Measurements from ENCODE around the gene TMEM154. TPM values are rescaled to one million over a fixed set of nuclear protein-coding genes. Genes with fewer than 3 reads are reported as not detected.

The TMEM154 gene
- polyA plus RNA-seq, 1 donor from 2014 or later: not detected

GRCh38 chr4:152728343-152728742 is 48.5 kb upstream of the TMEM154 start:
- H3K4me2 ChIP-seq (ENCODE audit: low read length): no peak overlapping the region
- no peak overlapping the region for H3K4me3 ChIP-seq (ENCODE audit: low read length)
- no peaks in the 10 kb centered on the region for H3K9me2 ChIP-seq (ENCODE audit: insufficient read depth, low read length)
- H2AFZ ChIP-seq (ENCODE audit: low read depth, low read length): no peak overlapping the region
- no peak overlapping the region for H3K27ac ChIP-seq (ENCODE audit: low read length)
- no peaks in the 10 kb centered on the region for H3K36me3 ChIP-seq (ENCODE audit: insufficient read depth, low read length)
- no peaks in the 10 kb centered on the region for H3K9me3 ChIP-seq (ENCODE audit: low read length)
- H4K20me1 ChIP-seq (ENCODE audit: insufficient read depth): no peaks in the 10 kb centered on the region
- TF ChIP-seq REST (IDR thresholded peaks at IDR 0.05; ENCODE audit: borderline replicate concordance) (no peak), MXI1 (conservative IDR thresholded peaks at IDR 0.05; ENCODE audit: poor library complexity, severe bottlenecking) (no peak), EZH2 (IDR thresholded peaks at IDR 0.05; ENCODE audit: borderline replicate concordance, insufficient read depth, low read length, poor library complexity, severe bottlenecking) (no peak), POLR2AphosphoS5 (IDR thresholded peaks at IDR 0.05) (no peak), RAD21 (conservative IDR thresholded peaks at IDR 0.05) (no peak), TAF1 (IDR thresholded peaks at IDR 0.05; ENCODE audit: low read depth) (no peak), EP300 (conservative IDR thresholded peaks at IDR 0.05; ENCODE audit: poor library complexity, severe bottlenecking) (no peak), SMC3 (conservative IDR thresholded peaks at IDR 0.05; ENCODE audit: poor library complexity) (no peak)
- TF ChIP-seq, protein P1, sequence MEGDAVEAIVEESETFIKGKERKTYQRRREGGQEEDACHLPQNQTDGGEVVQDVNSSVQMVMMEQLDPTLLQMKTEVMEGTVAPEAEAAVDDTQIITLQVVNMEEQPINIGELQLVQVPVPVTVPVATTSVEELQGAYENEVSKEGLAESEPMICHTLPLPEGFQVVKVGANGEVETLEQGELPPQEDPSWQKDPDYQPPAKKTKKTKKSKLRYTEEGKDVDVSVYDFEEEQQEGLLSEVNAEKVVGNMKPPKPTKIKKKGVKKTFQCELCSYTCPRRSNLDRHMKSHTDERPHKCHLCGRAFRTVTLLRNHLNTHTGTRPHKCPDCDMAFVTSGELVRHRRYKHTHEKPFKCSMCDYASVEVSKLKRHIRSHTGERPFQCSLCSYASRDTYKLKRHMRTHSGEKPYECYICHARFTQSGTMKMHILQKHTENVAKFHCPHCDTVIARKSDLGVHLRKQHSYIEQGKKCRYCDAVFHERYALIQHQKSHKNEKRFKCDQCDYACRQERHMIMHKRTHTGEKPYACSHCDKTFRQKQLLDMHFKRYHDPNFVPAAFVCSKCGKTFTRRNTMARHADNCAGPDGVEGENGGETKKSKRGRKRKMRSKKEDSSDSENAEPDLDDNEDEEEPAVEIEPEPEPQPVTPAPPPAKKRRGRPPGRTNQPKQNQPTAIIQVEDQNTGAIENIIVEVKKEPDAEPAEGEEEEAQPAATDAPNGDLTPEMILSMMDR (IDR thresholded peaks at IDR 0.05; ENCODE audit: poor library complexity, severe bottlenecking): no peak
- H3K27me3 ChIP-seq (ENCODE audit: insufficient read depth, low read depth, low read length): no peaks in the 10 kb centered on the region
- no peaks in the 10 kb centered on the region for H3F3A ChIP-seq (ENCODE audit: insufficient read depth, low read length, poor library complexity, severe bottlenecking)
- H3K9ac ChIP-seq (ENCODE audit: low read length): no peak overlapping the region
- no peaks in the 10 kb centered on the region for H3K79me2 ChIP-seq (replicated peaks; ENCODE audit: insufficient read depth, low read length)

DNA sequence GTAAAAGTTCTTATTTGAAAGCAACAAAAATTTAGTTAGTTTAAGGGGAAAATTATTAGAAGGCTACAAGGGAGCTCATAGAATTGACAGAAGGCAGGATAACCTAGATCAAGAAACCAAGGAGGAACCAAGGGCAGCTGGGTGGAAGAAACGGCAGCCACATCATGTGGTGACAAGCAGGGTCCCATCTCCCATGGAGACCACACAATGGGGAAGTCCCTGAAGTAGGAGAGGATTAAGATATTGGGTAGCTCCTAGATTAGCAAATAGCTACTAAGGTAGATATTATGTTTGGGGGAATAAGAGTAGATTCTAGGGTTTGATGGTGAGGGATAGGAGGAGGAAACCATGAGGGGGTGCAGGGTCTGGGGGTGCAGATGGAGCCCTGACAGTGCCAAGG is 48.0 kb upstream of the TMEM154 start:
- Histone ChIP-seq H3K9me2 (ENCODE audit: insufficient read depth, low read length) (no peaks in the 10 kb centered on the region), H3K4me3 (ENCODE audit: low read length) (no peak overlapping the region), H3K9ac (ENCODE audit: low read length) (no peak overlapping the region), H3F3A (ENCODE audit: insufficient read depth, low read length, poor library complexity, severe bottlenecking) (no peaks in the 10 kb centered on the region), H3K36me3 (ENCODE audit: insufficient read depth, low read length) (no peaks in the 10 kb centered on the region), H2AFZ (ENCODE audit: low read depth, low read length) (no peak overlapping the region), H4K20me1 (ENCODE audit: insufficient read depth) (no peaks in the 10 kb centered on the region), H3K4me2 (ENCODE audit: low read length) (no peak overlapping the region), H3K79me2 (replicated peaks; ENCODE audit: insufficient read depth, low read length) (no peaks in the 10 kb centered on the region), H3K9me3 (ENCODE audit: low read length) (no peaks in the 10 kb centered on the region), H3K27ac (ENCODE audit: low read length) (no peak overlapping the region), H3K27me3 (ENCODE audit: insufficient read depth, low read depth, low read length) (no peaks in the 10 kb centered on the region)
- TF ChIP-seq EP300 (conservative IDR thresholded peaks at IDR 0.05; ENCODE audit: poor library complexity, severe bottlenecking): no peak
- no peak for TF ChIP-seq RAD21 (conservative IDR thresholded peaks at IDR 0.05)
- no peak for TF ChIP-seq TAF1 (IDR thresholded peaks at IDR 0.05; ENCODE audit: low read depth)
- no peak for TF ChIP-seq SMC3 (conservative IDR thresholded peaks at IDR 0.05; ENCODE audit: poor library complexity)
- TF ChIP-seq EZH2 (IDR thresholded peaks at IDR 0.05; ENCODE audit: borderline replicate concordance, insufficient read depth, low read length, poor library complexity, severe bottlenecking): no peak
- no peak for TF ChIP-seq REST (IDR thresholded peaks at IDR 0.05; ENCODE audit: borderline replicate concordance)
- TF ChIP-seq, protein P1 (IDR thresholded peaks at IDR 0.05; ENCODE audit: poor library complexity, severe bottlenecking): no peak
- no peak for TF ChIP-seq MXI1 (conservative IDR thresholded peaks at IDR 0.05; ENCODE audit: poor library complexity, severe bottlenecking)
